Smooth muscle cell (in vitro differentiated cells): Measurements from ENCODE around the gene DXO. TPM values are rescaled to one million over a fixed set of nuclear protein-coding genes. Genes with fewer than 3 reads are reported as not detected.

Experiments
- DNase-seq: peaks from one replicate; lab custom pipeline; 2025; ENCODE audit not compliant: unreplicated experiment; lab: John Stamatoyannopoulos, UW
- H2AFZ ChIP-seq: fragments of 200-600 bp; sonication (generic); 2 replicates; pipeline ENCODE4 v1.6.0; 2016; ENCODE audit warnings: antibody characterized with exemption, low read depth, mild to moderate bottlenecking
- H3F3A ChIP-seq: fragments of 200-600 bp; sonication (generic); 2 replicates; pipeline ENCODE4 v1.6.0; 2017; ENCODE audit warnings: antibody characterized with exemption, low read depth
- H3K27ac ChIP-seq: fragments of 200-600 bp; sonication (generic); 2 replicates; pipeline ENCODE4 v1.5.1; 2016; ENCODE audit warnings: low read depth, mild to moderate bottlenecking
- H3K27me3 ChIP-seq: fragments of 200-600 bp; sonication (generic); 2 replicates; pipeline ENCODE4 v1.6.1; 2016; ENCODE audit warnings: low read depth, mild to moderate bottlenecking
- H3K36me3 ChIP-seq: fragments of 200-600 bp; sonication (generic); 2 replicates; pipeline ENCODE4 v1.5.1; 2016; ENCODE audit warnings: low read depth
- H3K4me1 ChIP-seq: fragments of 200-600 bp; sonication (generic); 2 replicates; pipeline ENCODE4 v1.5.1; 2016; ENCODE audit warnings: low read depth
- H3K4me2 ChIP-seq: fragments of 200-600 bp; sonication (generic); 2 replicates; pipeline ENCODE4 v1.6.0; 2016; ENCODE audit warnings: mild to moderate bottlenecking
- H3K4me3 ChIP-seq: fragments of 200-600 bp; sonication (generic); 2 replicates; pipeline ENCODE4 v1.5.1; 2016; ENCODE audit warnings: mild to moderate bottlenecking
- H3K79me2 ChIP-seq: fragments of 200-600 bp; sonication (generic); 2 replicates; pipeline ENCODE4 v1.6.0; 2016; ENCODE audit warnings: low read depth, mild to moderate bottlenecking
- H3K9ac ChIP-seq: fragments of 200-600 bp; sonication (generic); 2 replicates; pipeline ENCODE4 v1.6.0; 2016; ENCODE audit warnings: low read depth
- H3K9me3 ChIP-seq: fragments of 200-600 bp; sonication (generic); replicated peaks from 2 replicates; pipeline ENCODE4 v1.5.1; 2016; ENCODE audit warnings: low read depth
- H4K20me1 ChIP-seq: fragments of 200-600 bp; sonication (generic); 2 replicates; pipeline ENCODE4 v1.6.0; 2016; ENCODE audit warnings: low read depth
- CTCF ChIP-seq: fragments of 200-600 bp; sonication (generic); IDR thresholded peaks from 2 replicates; pipeline ENCODE4 v1.5.1; 2017; ENCODE audit warnings: borderline replicate concordance, mild to moderate bottlenecking, antibody characterized with exemption; ENCODE audit not compliant: insufficient read depth, poor library complexity, severe bottlenecking
- WGBS: methylation state at CpG from one replicate; pipeline ENCODE4 v1.1.7; 2016; ENCODE audit warnings: low lambda C conversion rate; 5-methylcytosine and 5-hydroxymethylcytosine counted together
- polyA plus RNA-seq: library from polyadenylated mRNA; unstranded; fragments of >200 nt; fragmentation: Nextera tagmentation; extraction: Ambion mirVana; gene quantifications from 2 replicates; pipeline ENCODE4 v1.2.1, GENCODE V29; 2016
- total RNA-seq: library from RNA; depleted of rRNA; stranded (reverse); fragments of >200 nt; gene quantifications from 2 replicates; pipeline ENCODE4 v1.2.3, GENCODE V29; 2014

DXO gene
- total and polyA plus RNA-seq, 2 experiments from 2014 or later: 11.0 to 21.9 TPM

- 82% methylated on average over 11 of the region's 11 CpGs for WGBS
- no peaks in the 10 kb centered on the region for H3K79me2 ChIP-seq
- no peak overlapping the region for H3K27ac ChIP-seq
- H4K20me1 ChIP-seq: no peaks in the 10 kb centered on the region
- H3K4me3 ChIP-seq: peak overlapping the region; percentile 24
- no peak overlapping the region for H3K9ac ChIP-seq
- no peak for TF ChIP-seq CTCF
- H3K9me3 ChIP-seq: no peaks in the 10 kb centered on the region
- no peaks in the 10 kb centered on the region for H3K4me1 ChIP-seq
- no peak overlapping the region for H2AFZ ChIP-seq
- H3K4me2 ChIP-seq: no peak overlapping the region
- H3F3A ChIP-seq: no peaks in the 10 kb centered on the region
- DNase-seq: no peak
- H3K36me3 ChIP-seq: no peaks in the 10 kb centered on the region
- H3K27me3 ChIP-seq: peaks cover 18% of the 10 kb centered on the region
These were observed 25.5 kb downstream of the DXO start for GRCh38 chr6:31946370-31946885.

DNA sequence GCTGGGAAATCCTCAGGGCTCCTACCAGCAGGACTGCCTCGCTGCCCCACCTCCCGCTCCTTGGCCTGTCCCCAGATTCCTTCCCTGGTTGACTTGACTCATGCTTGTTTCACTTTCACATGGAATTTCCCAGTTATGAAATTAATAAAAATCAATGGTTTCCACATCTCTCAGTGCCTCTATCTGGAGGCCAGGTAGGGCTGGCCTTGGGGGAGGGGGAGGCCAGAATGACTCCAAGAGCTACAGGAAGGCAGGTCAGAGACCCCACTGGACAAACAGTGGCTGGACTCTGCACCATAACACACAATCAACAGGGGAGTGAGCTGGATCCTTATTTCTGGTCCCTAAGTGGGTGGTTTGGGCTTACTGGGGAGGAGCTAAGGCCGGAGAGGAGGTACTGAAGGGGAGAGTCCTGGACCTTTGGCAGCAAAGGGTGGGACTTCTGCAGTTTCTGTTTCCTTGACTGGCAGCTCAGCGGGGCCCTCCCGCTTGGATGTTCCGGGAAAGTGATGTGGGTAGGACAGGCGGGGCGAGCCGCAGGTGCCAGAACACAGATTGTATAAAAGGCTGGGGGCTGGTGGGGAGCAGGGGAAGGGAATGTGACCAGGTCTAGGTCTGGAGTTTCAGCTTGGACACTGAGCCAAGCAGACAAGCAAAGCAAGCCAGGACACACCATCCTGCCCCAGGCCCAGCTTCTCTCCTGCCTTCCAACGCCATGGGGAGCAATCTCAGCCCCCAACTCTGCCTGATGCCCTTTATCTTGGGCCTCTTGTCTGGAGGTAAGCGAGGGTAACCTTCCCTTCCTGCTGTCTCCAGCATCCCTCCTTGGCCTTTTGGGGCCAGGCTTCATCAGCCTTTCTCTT lies 26.2 kb downstream of the DXO start, which contains the start of gene CFB:
TSS of gene CFB (plus strand) at position 589 of the 863 bp plus-strand sequence. CDS start at position 716, 127 bp downstream.
- Histone ChIP-seq H3K4me2 (no peak within 1 kb of the TSS), H3K27me3 (peaks cover 18% of the 10 kb centered on the region), H4K20me1 (no peaks in the 10 kb centered on the region), H3K27ac (no peak within 1 kb of the TSS), H3K4me3 (peak within 1 kb of the TSS; percentile 24), H3F3A (no peaks in the 10 kb centered on the region), H3K9ac (no peak within 1 kb of the TSS), H2AFZ (no peak within 1 kb of the TSS), H3K79me2 (no peaks in the 10 kb centered on the region), H3K4me1 (no peaks in the 10 kb centered on the region), H3K9me3 (no peaks in the 10 kb centered on the region), H3K36me3 (no peaks in the 10 kb centered on the region)
- WGBS: 84% methylated on average over 11 of the region's 11 CpGs
- TF ChIP-seq CTCF: no peak
- no peak for DNase-seq

DNA sequence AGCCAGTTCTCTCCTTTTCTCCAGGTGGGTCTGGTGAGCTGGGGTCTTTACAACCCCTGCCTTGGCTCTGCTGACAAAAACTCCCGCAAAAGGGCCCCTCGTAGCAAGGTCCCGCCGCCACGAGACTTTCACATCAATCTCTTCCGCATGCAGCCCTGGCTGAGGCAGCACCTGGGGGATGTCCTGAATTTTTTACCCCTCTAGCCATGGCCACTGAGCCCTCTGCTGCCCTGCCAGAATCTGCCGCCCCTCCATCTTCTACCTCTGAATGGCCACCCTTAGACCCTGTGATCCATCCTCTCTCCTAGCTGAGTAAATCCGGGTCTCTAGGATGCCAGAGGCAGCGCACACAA lies 26.8 kb downstream of the DXO start:
- H2AFZ ChIP-seq: no peak overlapping the region
- no peak overlapping the region for H3K27ac ChIP-seq
- no peak for TF ChIP-seq CTCF
- no peak for DNase-seq
- no peak overlapping the region for H3K4me2 ChIP-seq
- no peaks in the 10 kb centered on the region for H3K79me2 ChIP-seq
- no peaks in the 10 kb centered on the region for H3K9me3 ChIP-seq
- H3K4me3 ChIP-seq: no peak overlapping the region
- WGBS: 91% methylated on average over 9 of the region's 9 CpGs
- peaks cover 18% of the 10 kb centered on the region for H3K27me3 ChIP-seq
- no peaks in the 10 kb centered on the region for H3K36me3 ChIP-seq
- H3F3A ChIP-seq: no peaks in the 10 kb centered on the region
- no peaks in the 10 kb centered on the region for H3K4me1 ChIP-seq
- no peak overlapping the region for H3K9ac ChIP-seq
- no peaks in the 10 kb centered on the region for H4K20me1 ChIP-seq
